Measurements from ENCODE around the gene SLC22A31.
"Not testable (repeated sequence)": the region's sequence is repeated elsewhere in the genome, so short reads cannot be mapped to it uniquely, and the experiment has no call there.

SLC22A31 gene

GRCh38 chr16:89191901-89192185 lies 8.5 kb downstream of the SLC22A31 start:
- no peak for TF ChIP-seq CTCF (IDR thresholded peaks at IDR 0.05; ENCODE audit: borderline replicate concordance, insufficient read depth, low read depth, low read length)
- no peak overlapping the region for H3K4me3 ChIP-seq (ENCODE audit: low read depth, low read length)

GRCh38 chr16:89191033-89191900 lies 9.1 kb downstream of the SLC22A31 start:
- TF ChIP-seq CTCF (IDR thresholded peaks at IDR 0.05; ENCODE audit: borderline replicate concordance, insufficient read depth, low read depth, low read length) = no peak
- no peak overlapping the region for H3K4me3 ChIP-seq (ENCODE audit: low read depth, low read length)

GRCh38 chr16:89190150-89190958 lies 10.0 kb downstream of the SLC22A31 start:
- TF ChIP-seq CTCF (IDR thresholded peaks at IDR 0.05; ENCODE audit: borderline replicate concordance, insufficient read depth, low read depth, low read length) = no peak

GRCh38 chr16:89189358-89190025 lies 10.8 kb downstream of the SLC22A31 start:
- TF ChIP-seq CTCF (IDR thresholded peaks at IDR 0.05; ENCODE audit: borderline replicate concordance, insufficient read depth, low read depth, low read length) = no peak
- H3K4me3 ChIP-seq (ENCODE audit: low read depth, low read length) = no peak overlapping the region

More at GRCh38 chr16:89190150-89190958, 10.0 kb downstream of the SLC22A31 start:
- H3K4me3 ChIP-seq (ENCODE audit: low read depth, low read length) = no peak overlapping the region

GRCh38 chr16:89188471-89189357 lies 11.6 kb downstream of the SLC22A31 start:
- not testable (repeated sequence) for H3K4me3 ChIP-seq (ENCODE audit: low read depth, low read length)

GRCh38 chr16:89187770-89188392 lies 12.5 kb downstream of the SLC22A31 start:
- no peak for TF ChIP-seq CTCF (IDR thresholded peaks at IDR 0.05; ENCODE audit: borderline replicate concordance, insufficient read depth, low read depth, low read length)
- H3K4me3 ChIP-seq (ENCODE audit: low read depth, low read length) = no peak overlapping the region

Measured in GM12875 (cell line).